K562 (cell line): ENCODE results near the gene CDC45. TPM values are rescaled to one million over a fixed set of nuclear protein-coding genes. Genes with fewer than 3 reads are reported as not detected.

Experiments used
- FOXJ2 ChIP-seq: fragments of 200-800 bp; sonication (Bioruptor generic); IDR thresholded peaks from 2 replicates; pipeline ENCODE4 v1.6.1; 2016; ENCODE audit warnings: missing genetic modification characterization, missing compliant biosample characterization
- FOXO4 ChIP-seq: fragments of 450-650 bp; formaldehyde crosslinking; IDR thresholded peaks from 2 replicates; pipeline ENCODE4 v1.4.0; 2020; ENCODE audit warnings: mild to moderate bottlenecking, moderate library complexity
- HDAC3 ChIP-seq: fragments of 450-650 bp; IDR thresholded peaks from 2 replicates; pipeline ENCODE4 v1.6.1; 2018; ENCODE audit warnings: borderline replicate concordance, mild to moderate bottlenecking, moderate library complexity; ENCODE audit not compliant: partially characterized antibody
- SIN3A ChIP-seq, 2 experiments: fragments of 150-350 bp in 1 of 2; IDR thresholded peaks; 2 replicates each; pipeline ENCODE4 v1.6.1; 2011 to 2016; ENCODE audit warnings: borderline replicate concordance in 2 of 2, low read depth in 2 of 2, low read length in 2 of 2, mild to moderate bottlenecking in 2 of 2, moderate library complexity in 2 of 2; ENCODE audit not compliant: control insufficient read depth in 1 of 2
- SP2 ChIP-seq: IDR thresholded peaks from 2 replicates; pipeline ENCODE4 v1.6.1; 2011; ENCODE audit warnings: mild to moderate bottlenecking, low read depth, low read length, moderate library complexity; ENCODE audit not compliant: poor library complexity, severe bottlenecking; ENCODE audit errors: extremely low read depth
- TAF7 ChIP-seq: fragments of 450-650 bp; IDR thresholded peaks from 2 replicates; pipeline ENCODE4 v1.6.1; 2016; ENCODE audit warnings: missing genetic modification characterization, missing compliant biosample characterization
- ZBTB9 ChIP-seq: fragments of 450-650 bp; formaldehyde crosslinking; IDR thresholded peaks from 2 replicates; pipeline ENCODE4 v1.4.0; 2020; ENCODE audit warnings: mild to moderate bottlenecking, moderate library complexity
- ZFX ChIP-seq: sonication (generic); formaldehyde crosslinking; IDR thresholded peaks from 2 replicates; pipeline ENCODE4 v1.8.0; 2022; ENCODE audit warnings: mild to moderate bottlenecking, missing genetic modification reagents, moderate library complexity
- ZNF512 ChIP-seq: IDR thresholded peaks from 2 replicates; pipeline ENCODE4 v1.6.1; 2016; ENCODE audit warnings: missing genetic modification characterization, missing compliant biosample characterization
- ZNF586 ChIP-seq: fragments of 450-650 bp; formaldehyde crosslinking; conservative IDR thresholded peaks from 2 replicates; pipeline ENCODE4 v1.4.0; 2020; ENCODE audit warnings: mild to moderate bottlenecking, moderate library complexity
- ZNF780A ChIP-seq: fragments of 250-450 bp; sonication (Bioruptor Pico); IDR thresholded peaks from 2 replicates; pipeline ENCODE4 v1.5.0; 2021; ENCODE audit warnings: mild to moderate bottlenecking
- polyA plus RNA-seq, 8 experiments: library from polyadenylated mRNA; depleted of rRNA in 4 of 8; stranded (reverse) in 5 of 8; unstranded in 3 of 8; fragments of >200 nt; fragmentation: Nextera tagmentation in 2 of 8; fragmentation: Illumina TruSeq in 1 of 8; extraction: Ambion mirVana in 2 of 8; extraction: Trizol in 1 of 8; gene quantifications; 2 replicates each; pipeline versions ENCODE4 v1.2.1 to v1.2.3, GENCODE V29; 2011 to 2014; ENCODE audit warnings: inconsistent platforms in 1 of 8, missing spikeins in 1 of 8
- total RNA-seq, 7 experiments: library from RNA; depleted of rRNA in 6 of 7; stranded (reverse); fragments of >200 nt in 6 of 7; fragmentation: Illumina TruSeq in 2 of 7; extraction: Trizol in 2 of 7; gene quantifications; 2 replicates each; pipeline versions ENCODE4 v1.2.1 to v1.2.3, GENCODE V29; 2011 to 2021; ENCODE audit warnings: low replicate concordance in 1 of 7

The CDC45 gene
- total and polyA plus RNA-seq, 9 of the 15 experiments (the other 6 are each of a cell fraction or from before 2014, with no cell fraction given), result 251 to 580 (median 410) TPM

GRCh38 chr22:19478045-19478900 lies 1.4 kb upstream of the CDC45 start (continued):
- TF ChIP-seq SP2 (no peak), ZNF780A (CRISPR knock-in tag) (no peak), HDAC3 (no peak), FOXJ2 (tag) (no peak), TAF7 (tag) (0 out of 2 replicates have a peak, but pooled peaks have one; percentile 37), ZNF586 (CRISPR knock-in tag) (no peak), SIN3A (IDR thresholded peaks at IDR 0.05; ENCODE audit: borderline replicate concordance in 2 of 2, control insufficient read depth in 1 of 2, low read depth in 2 of 2, low read length in 2 of 2) (no peak), ZBTB9 (CRISPR knock-in tag) (peak; percentile 51; the same call in 1 of the 2 replicates), ZFX (no peak), ZNF512 (tag) (no peak), FOXO4 (CRISPR knock-in tag) (no peak)
